ENCODE data around the gene ARPIN. TPM values are rescaled to one million over a fixed set of nuclear protein-coding genes. Genes with fewer than 3 reads are reported as not detected.
"Not testable (repeated sequence)": the region's sequence is repeated elsewhere in the genome, so short reads cannot be mapped to it uniquely, and the experiment has no call there.

Gene ARPIN
- polyA plus RNA-seq, 4 donors, result 11.9 to 37.1 (median 17.9) TPM

GRCh38 chr15:89878323-89878722, 34.4 kb downstream of the ARPIN start:
- H3K36me3 ChIP-seq (ENCODE audit: control insufficient read depth in 3 of 3, insufficient read depth in 2 of 3, low read depth in 1 of 3, low read length in 3 of 3), result peaks cover 1 to 35% (median 14%) of the 10 kb centered on the region in 3 donors

GRCh38 chr15:89877083-89877425, 35.7 kb downstream of the ARPIN start:
- Histone ChIP-seq H3K4me3 (ENCODE audit: low read depth in 1 of 3, low read length in 3 of 3) (no peak overlapping the region), H3K27me3 (ENCODE audit: control insufficient read depth in 3 of 3, insufficient read depth in 3 of 3, low read length in 3 of 3) (no peaks in the 10 kb centered on the region), H3K4me1 (ENCODE audit: control insufficient read depth in 3 of 3, insufficient read depth in 2 of 3, low read depth in 1 of 3, low read length in 2 of 3) (peaks cover 0 to 2% (median 0%) of the 10 kb centered on the region in 3 donors), H3K36me3 (ENCODE audit: control insufficient read depth in 3 of 3, insufficient read depth in 2 of 3, low read depth in 1 of 3, low read length in 3 of 3) (peaks cover 0 to 34% (median 10%) of the 10 kb centered on the region in 3 donors), H3K27ac (ENCODE audit: low read depth in 1 of 3, low read length in 2 of 3) (no peak overlapping the region), H3K9me3 (ENCODE audit: control insufficient read depth in 2 of 2, insufficient read depth in 1 of 2, low read depth in 1 of 2, low read length in 1 of 2) (no peaks in the 10 kb centered on the region)
- FAIRE-seq, result no peak
- 57 to 87% (median 83%) methylated on average over 2 of the region's 2 CpGs for WGBS, 3 donors
- no peak for DNase-seq

More at GRCh38 chr15:89878323-89878722, 34.4 kb downstream of the ARPIN start:
- FAIRE-seq, result no peak
- Histone ChIP-seq H3K4me1 (ENCODE audit: control insufficient read depth in 3 of 3, insufficient read depth in 2 of 3, low read depth in 1 of 3, low read length in 2 of 3) (no peaks in the 10 kb centered on the region), H3K27me3 (ENCODE audit: control insufficient read depth in 3 of 3, insufficient read depth in 3 of 3, low read length in 3 of 3) (no peaks in the 10 kb centered on the region), H3K27ac (ENCODE audit: low read depth in 1 of 3, low read length in 2 of 3) (no peak overlapping the region), H3K9me3 (ENCODE audit: control insufficient read depth in 2 of 2, insufficient read depth in 1 of 2, low read depth in 1 of 2, low read length in 1 of 2) (no peaks in the 10 kb centered on the region), H3K4me3 (ENCODE audit: low read depth in 1 of 3, low read length in 3 of 3) (no peak overlapping the region)
- DNase-seq, result no peak
- WGBS, 3 donors, result 85 to 92% (median 89%) methylated on average over 3 of the region's 3 CpGs

- H3K27me3 ChIP-seq (ENCODE audit: control insufficient read depth in 3 of 3, insufficient read depth in 3 of 3, low read length in 3 of 3), result no peaks in the 10 kb centered on the region
- WGBS, 3 donors, result 85 to 95% (median 87%) methylated on average over 4 of the region's 4 CpGs
- DNase-seq, result no peak
- H3K36me3 ChIP-seq (ENCODE audit: control insufficient read depth in 3 of 3, insufficient read depth in 2 of 3, low read depth in 1 of 3, low read length in 3 of 3), result peaks cover 0 to 36% (median 10%) of the 10 kb centered on the region in 3 donors
- H3K9me3 ChIP-seq (ENCODE audit: control insufficient read depth in 2 of 2, insufficient read depth in 1 of 2, low read depth in 1 of 2, low read length in 1 of 2), result no peaks in the 10 kb centered on the region
- H3K4me3 ChIP-seq (ENCODE audit: low read depth in 1 of 3, low read length in 3 of 3), result no peak overlapping the region
- H3K4me1 ChIP-seq (ENCODE audit: control insufficient read depth in 3 of 3, insufficient read depth in 2 of 3, low read depth in 1 of 3, low read length in 2 of 3), result peaks cover 0 to 2% (median 0%) of the 10 kb centered on the region in 3 donors
- no peak for FAIRE-seq
- no peak overlapping the region for H3K27ac ChIP-seq (ENCODE audit: low read depth in 1 of 3, low read length in 2 of 3)
These were observed 36.2 kb downstream of the ARPIN start for GRCh38 chr15:89876396-89877082.

DNA sequence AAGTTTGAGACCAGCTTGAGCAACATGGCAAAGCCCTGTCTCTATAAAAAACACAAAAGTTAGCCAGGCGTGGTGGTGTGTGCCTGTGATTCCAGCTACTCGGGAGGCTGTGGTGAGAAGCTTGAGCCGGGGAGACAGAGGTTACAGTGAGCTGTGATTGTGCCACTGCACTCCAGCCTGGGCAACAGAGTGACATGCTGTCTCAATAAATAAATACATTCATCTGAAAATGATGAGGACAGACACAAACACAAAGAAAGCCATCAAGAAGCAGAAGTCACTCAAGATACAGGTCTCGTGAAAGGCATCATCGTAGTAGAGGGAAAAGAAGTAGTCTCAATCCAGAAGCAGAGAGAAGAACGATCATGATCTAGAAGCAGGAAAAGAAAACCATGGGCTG, 37.0 kb downstream of the ARPIN start:
- DNase-seq (no peak), FAIRE-seq (no peak)
- 93 to 94% (median 94%) methylated on average over 6 of the region's 6 CpGs for WGBS, 3 donors
- Histone ChIP-seq H3K4me3 (ENCODE audit: low read depth in 1 of 3, low read length in 3 of 3) (no peak overlapping the region), H3K36me3 (ENCODE audit: control insufficient read depth in 3 of 3, insufficient read depth in 2 of 3, low read depth in 1 of 3, low read length in 3 of 3) (peaks cover 0 to 34% (median 7%) of the 10 kb centered on the region in 3 donors), H3K4me1 (ENCODE audit: control insufficient read depth in 3 of 3, insufficient read depth in 2 of 3, low read depth in 1 of 3, low read length in 2 of 3) (peaks cover 0 to 2% (median under 1%) of the 10 kb centered on the region in 3 donors), H3K27ac (ENCODE audit: low read depth in 1 of 3, low read length in 2 of 3) (no peak overlapping the region), H3K9me3 (ENCODE audit: control insufficient read depth in 2 of 2, insufficient read depth in 1 of 2, low read depth in 1 of 2, low read length in 1 of 2) (no peaks in the 10 kb centered on the region), H3K27me3 (ENCODE audit: control insufficient read depth in 3 of 3, insufficient read depth in 3 of 3, low read length in 3 of 3) (no peaks in the 10 kb centered on the region)

DNA sequence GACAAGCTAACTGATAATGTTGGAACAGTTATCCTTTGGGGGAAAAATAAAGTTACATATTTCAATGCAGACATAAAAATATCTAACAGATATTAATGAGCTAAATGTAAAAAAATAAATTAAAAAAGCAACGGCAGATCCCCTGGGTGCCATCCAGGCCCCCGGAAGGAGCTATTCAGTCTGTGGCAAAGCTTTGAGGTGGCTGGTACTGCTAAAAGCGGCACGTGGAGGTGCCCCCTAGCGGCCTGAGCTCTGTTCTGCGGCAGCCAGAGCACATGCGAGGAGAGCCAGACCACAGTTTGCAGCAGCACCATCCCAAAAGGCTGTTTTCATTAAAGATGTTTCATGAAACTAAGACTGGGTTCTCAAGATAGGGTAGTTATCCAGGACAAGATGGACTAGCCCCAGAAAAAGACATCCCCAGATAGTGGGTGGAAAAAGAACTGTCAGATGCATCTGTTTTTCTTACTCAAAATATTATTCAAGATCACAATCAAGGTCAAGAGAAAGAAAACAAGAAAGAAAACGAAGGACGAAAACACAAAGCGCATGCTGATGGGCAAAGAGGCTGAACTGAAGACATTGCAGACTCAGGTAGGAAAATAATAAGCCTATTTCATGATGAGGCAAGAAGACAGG, 37.7 kb downstream of the ARPIN start:
- Histone ChIP-seq H3K9me3 (ENCODE audit: control insufficient read depth in 2 of 2, insufficient read depth in 1 of 2, low read depth in 1 of 2, low read length in 1 of 2) (no peaks in the 10 kb centered on the region), H3K27ac (ENCODE audit: low read depth in 1 of 3, low read length in 2 of 3) (no peak overlapping the region), H3K36me3 (ENCODE audit: control insufficient read depth in 3 of 3, insufficient read depth in 2 of 3, low read depth in 1 of 3, low read length in 3 of 3) (peaks cover 4 to 34% (median 7%) of the 10 kb centered on the region in 3 donors), H3K27me3 (ENCODE audit: control insufficient read depth in 3 of 3, insufficient read depth in 3 of 3, low read length in 3 of 3) (no peaks in the 10 kb centered on the region), H3K4me3 (ENCODE audit: low read depth in 1 of 3, low read length in 3 of 3) (no peak overlapping the region), H3K4me1 (ENCODE audit: control insufficient read depth in 3 of 3, insufficient read depth in 2 of 3, low read depth in 1 of 3, low read length in 2 of 3) (peaks cover 0 to 2% (median 2%) of the 10 kb centered on the region in 3 donors)
- DNase-seq (peak; percentile 78 to 86), FAIRE-seq (no peak)
- 24 to 29% (median 27%) methylated on average over 10 of the region's 10 CpGs for WGBS, 3 donors

GRCh38 chr15:89870688-89871288, 42.0 kb downstream of the ARPIN start:
- DNase-seq (peak in 1 of 2 donors; percentile 88), FAIRE-seq (no peak)
- 35 to 74% (median 54%) methylated on average over 4 of the region's 4 CpGs for WGBS, 3 donors
- Histone ChIP-seq H3K4me1 (ENCODE audit: control insufficient read depth in 3 of 3, insufficient read depth in 2 of 3, low read depth in 1 of 3, low read length in 2 of 3) (peaks cover 2 to 8% (median 3%) of the 10 kb centered on the region in 3 donors), H3K9me3 (ENCODE audit: control insufficient read depth in 2 of 2, insufficient read depth in 1 of 2, low read depth in 1 of 2, low read length in 1 of 2) (no peaks in the 10 kb centered on the region), H3K27ac (ENCODE audit: low read depth in 1 of 3, low read length in 2 of 3) (peak overlapping the region in 1 of 3 donors; percentile 44), H3K4me3 (ENCODE audit: low read depth in 1 of 3, low read length in 3 of 3) (no peak overlapping the region), H3K36me3 (ENCODE audit: control insufficient read depth in 3 of 3, insufficient read depth in 2 of 3, low read depth in 1 of 3, low read length in 3 of 3) (peaks cover 4 to 27% (median 5%) of the 10 kb centered on the region in 3 donors), H3K27me3 (ENCODE audit: control insufficient read depth in 3 of 3, insufficient read depth in 3 of 3, low read length in 3 of 3) (no peaks in the 10 kb centered on the region)

- H3K27me3 ChIP-seq (ENCODE audit: control insufficient read depth in 3 of 3, insufficient read depth in 3 of 3, low read length in 3 of 3), result no peaks in the 10 kb centered on the region
- DNase-seq (no peak), FAIRE-seq (no peak)
- no peaks in the 10 kb centered on the region for H3K9me3 ChIP-seq (ENCODE audit: control insufficient read depth in 2 of 2, insufficient read depth in 1 of 2, low read depth in 1 of 2, low read length in 1 of 2)
- no peak overlapping the region for H3K4me3 ChIP-seq (ENCODE audit: low read depth in 1 of 3, low read length in 3 of 3)
- peaks cover 4 to 16% (median 5%) of the 10 kb centered on the region in 3 donors for H3K4me1 ChIP-seq (ENCODE audit: control insufficient read depth in 3 of 3, insufficient read depth in 2 of 3, low read depth in 1 of 3, low read length in 2 of 3)
- H3K36me3 ChIP-seq (ENCODE audit: control insufficient read depth in 3 of 3, insufficient read depth in 2 of 3, low read depth in 1 of 3, low read length in 3 of 3), result peaks cover 0 to 23% (median 4%) of the 10 kb centered on the region in 3 donors
- H3K27ac ChIP-seq (ENCODE audit: low read depth in 1 of 3, low read length in 2 of 3), result no peak overlapping the region
- 94 to 95% (median 95%) methylated on average over 5 of the region's 5 CpGs for WGBS, 3 donors
These were observed 42.7 kb downstream of the ARPIN start for GRCh38 chr15:89870006-89870405.

DNA sequence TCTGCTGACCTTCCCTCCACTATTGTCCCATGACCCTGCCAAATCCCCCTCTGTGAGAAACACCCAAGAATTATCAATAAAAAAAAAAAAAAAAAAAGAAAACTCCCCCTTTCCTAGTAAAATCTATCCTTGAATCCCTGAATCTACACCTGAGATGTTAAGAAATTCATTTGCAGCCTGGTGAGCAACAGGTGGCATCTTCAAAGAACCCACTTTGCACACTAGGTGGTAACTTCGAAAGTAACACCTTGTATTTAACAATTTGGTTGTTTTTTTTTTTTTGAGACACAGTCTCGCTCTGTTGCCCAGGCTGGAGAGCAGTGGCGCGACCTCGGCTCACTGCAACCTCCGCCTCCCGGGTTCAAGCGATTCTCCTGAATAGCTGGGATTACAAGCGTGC, 43.3 kb downstream of the ARPIN start:
- not testable (repeated sequence) for H3K9me3 ChIP-seq (ENCODE audit: control insufficient read depth in 2 of 2, insufficient read depth in 1 of 2, low read depth in 1 of 2, low read length in 1 of 2); H3K27me3 ChIP-seq (ENCODE audit: control insufficient read depth in 3 of 3, insufficient read depth in 3 of 3, low read length in 3 of 3); DNase-seq; H3K27ac ChIP-seq (ENCODE audit: low read depth in 1 of 3, low read length in 2 of 3); H3K4me3 ChIP-seq (ENCODE audit: low read depth in 1 of 3, low read length in 3 of 3); FAIRE-seq
- Histone ChIP-seq H3K4me1 (ENCODE audit: control insufficient read depth in 3 of 3, insufficient read depth in 2 of 3, low read depth in 1 of 3, low read length in 2 of 3) (peaks cover 5 to 21% (median 5%) of the 10 kb centered on the region in 3 donors), H3K36me3 (ENCODE audit: control insufficient read depth in 3 of 3, insufficient read depth in 2 of 3, low read depth in 1 of 3, low read length in 3 of 3) (peaks cover 0 to 22% (median 4%) of the 10 kb centered on the region in 3 donors)
- 90 to 98% (median 97%) methylated on average over 9 of the region's 9 CpGs for WGBS, 3 donors
